Endothelial cell of umbilical vein (primary cell): ENCODE results near the gene ITPKB. TPM values are rescaled to one million over a fixed set of nuclear protein-coding genes. Genes with fewer than 3 reads are reported as not detected.

Experiments used
- BruUV-seq: library from RNA; stranded (reverse); fragments of 400-500 nt; replicated peaks from 2 replicates; lab custom pipeline; 2021; lab: Mats Ljungman, UMichigan
- CTCF ChIA-PET: fragments of 300-600, 350-600 bp; sonication (Branson Sonifier 250); formaldehyde crosslinking; loops from one replicate; lab custom pipeline; 2021; ENCODE audit warnings: antibody characterized with exemption, inconsistent platforms; lab: Charles Lee
- POLR2A ChIA-PET: fragments of 300-600, 350-600 bp; sonication (Branson Sonifier 250); formaldehyde crosslinking; loops from one replicate; lab custom pipeline; 2021; ENCODE audit warnings: antibody characterized with exemption, inconsistent platforms; lab: Charles Lee
- DNase-seq: peaks from one replicate; pipeline ENCODE4 v3.0.0-alpha.2; 2011; ENCODE audit warnings: low read depth, low spot score
- FAIRE-seq: peaks from 2 replicates; lab custom pipeline; 2011; peaks lifted over from hg19 to GRCh38; lab: Jason Lieb, UNC
- H2AFZ ChIP-seq: 2 replicates; pipeline ENCODE4 v1.6.0; 2012; ENCODE audit warnings: low read depth, low read length, control low read depth, inconsistent platforms
- H3K27ac ChIP-seq: 2 replicates; pipeline ENCODE4 v1.5.1; 2011; ENCODE audit warnings: low read depth, mild to moderate bottlenecking, control low read depth, low read length, moderate library complexity; ENCODE audit not compliant: insufficient read depth
- H3K27me3 ChIP-seq, 2 experiments: 2 replicates each; pipeline versions ENCODE4 v1.6.0 to v1.6.1; 2011; ENCODE audit warnings: low read length in 2 of 2, mixed read lengths in 1 of 2; ENCODE audit not compliant: control insufficient read depth in 2 of 2, insufficient read depth in 2 of 2
- H3K36me3 ChIP-seq, 2 experiments: 2 replicates in 1 of 2; 3 replicates in 1 of 2; pipeline ENCODE4 v1.5.1; 2011; ENCODE audit warnings: low read length in 2 of 2, mild to moderate bottlenecking in 1 of 2, moderate library complexity in 1 of 2; ENCODE audit not compliant: control insufficient read depth in 2 of 2, insufficient read depth in 2 of 2; ENCODE audit errors: extremely low read depth in 1 of 2
- H3K4me1 ChIP-seq: 3 replicates; pipeline ENCODE4 v1.5.1; 2011; ENCODE audit warnings: mild to moderate bottlenecking, low read length; ENCODE audit not compliant: control insufficient read depth, insufficient read depth; ENCODE audit errors: extremely low read depth
- H3K4me2 ChIP-seq: 2 replicates; pipeline ENCODE4 v1.6.1; 2011; ENCODE audit warnings: low read length, control low read depth, mixed read lengths; ENCODE audit not compliant: insufficient read depth
- H3K4me3 ChIP-seq, 3 experiments: fragments of 200-600 bp in 1 of 3; sonication (generic), shearing (Covaris generic) in 1 of 3; replicated peaks in 1 of 3; 2 replicates each; pipeline ENCODE4 v1.5.1; 2011 to 2016; ENCODE audit warnings: control low read depth in 3 of 3, low read length in 3 of 3, mild to moderate bottlenecking in 2 of 3, inconsistent platforms in 1 of 3, low read depth in 1 of 3, moderate library complexity in 1 of 3; ENCODE audit not compliant: insufficient read depth in 1 of 3
- H3K79me2 ChIP-seq: 2 replicates; pipeline ENCODE4 v1.6.0; 2012; ENCODE audit warnings: low read length, inconsistent platforms; ENCODE audit not compliant: control insufficient read depth, insufficient read depth
- H3K9ac ChIP-seq: replicated peaks from 2 replicates; pipeline ENCODE3; 2011; ENCODE audit warnings: low read length, control low read depth; ENCODE audit not compliant: insufficient read depth; ENCODE audit errors: extremely low read depth
- H3K9me1 ChIP-seq: replicated peaks from 3 replicates; pipeline ENCODE4 v1.6.0; 2011; ENCODE audit warnings: mild to moderate bottlenecking, low read length; ENCODE audit not compliant: control insufficient read depth, insufficient read depth; ENCODE audit errors: extremely low read depth
- H3K9me3 ChIP-seq: replicated peaks from 2 replicates; pipeline ENCODE4 v1.5.1; 2012; ENCODE audit warnings: low read length, inconsistent platforms; ENCODE audit not compliant: control insufficient read depth, insufficient read depth
- H4K20me1 ChIP-seq: replicated peaks from 2 replicates; pipeline ENCODE3; 2011; ENCODE audit warnings: mild to moderate bottlenecking, low read length; ENCODE audit not compliant: control insufficient read depth, insufficient read depth; ENCODE audit errors: extremely low read depth
- CTCF ChIP-seq, 2 donors: IDR thresholded peaks; 1 replicate in 1 of 2; 2 replicates in 1 of 2; pipeline ENCODE4 v1.5.1; 2011; ENCODE audit warnings: low read length in 2 of 2, mild to moderate bottlenecking in 2 of 2, moderate library complexity in 2 of 2, control low read depth in 1 of 2, inconsistent platforms in 1 of 2, low read depth in 1 of 2; ENCODE audit not compliant: insufficient read depth in 1 of 2; ENCODE audit errors: extremely low read depth in 1 of 2
- EZH2 ChIP-seq: IDR thresholded peaks from 2 replicates; pipeline ENCODE4 v1.6.1; 2012; ENCODE audit warnings: borderline replicate concordance, low read depth, mild to moderate bottlenecking, moderate library complexity, low read length, inconsistent platforms; ENCODE audit not compliant: severe bottlenecking
- GATA2 ChIP-seq: IDR thresholded peaks from 2 replicates; pipeline ENCODE4 v1.7.0; 2011; ENCODE audit warnings: low read depth, mild to moderate bottlenecking, moderate library complexity, mixed read lengths, low read length; ENCODE audit not compliant: insufficient read length, insufficient read depth
- MAX ChIP-seq: IDR thresholded peaks from 2 replicates; pipeline ENCODE4 v1.6.1; 2011; ENCODE audit not compliant: insufficient read depth, insufficient read length
- MYC ChIP-seq: IDR thresholded peaks from one replicate; pipeline ENCODE4 v1.6.1; 2011; ENCODE audit warnings: mild to moderate bottlenecking, low read depth, low read length
- POLR2A ChIP-seq: IDR thresholded peaks from 2 replicates; pipeline ENCODE4 v1.6.1; 2012; ENCODE audit warnings: low read depth, mild to moderate bottlenecking, control low read depth, low read length
- POLR2AphosphoS5 ChIP-seq: IDR thresholded peaks from 2 replicates; pipeline ENCODE4 v1.6.1; 2012; ENCODE audit warnings: low read depth, mild to moderate bottlenecking, control low read depth, low read length, moderate library complexity; ENCODE audit not compliant: insufficient read depth
- dilution Hi-C: fragments of 300-500 bp; cut with MboI; formaldehyde crosslinking; loops from one replicate; pipeline ENCODE4 v1.15.0; 2019; ENCODE audit warnings: low sequenced_read_pairs; ENCODE audit not compliant: extremely low pct_ligation_motif_present
- intact Hi-C: fragments of 100-400 bp; cut with micrococcal nuclease; formaldehyde crosslinking; loops from one replicate; pipeline ENCODE4 v1.10.0; 2022
- polyA plus RNA-seq, 4 experiments: library from polyadenylated mRNA; depleted of rRNA in 3 of 4; stranded (reverse) in 3 of 4; unstranded in 1 of 4; fragments of >200 nt; gene quantifications; 2 replicates each; pipeline versions ENCODE4 v1.2.1 to v1.2.3, GENCODE V29; 2011 to 2012; ENCODE audit warnings: missing spikeins in 1 of 4
- total RNA-seq: library from RNA; stranded (reverse); gene quantifications from 2 replicates; pipeline ENCODE4 v1.2.3, GENCODE V29; 2021

The ITPKB gene
- total and polyA plus RNA-seq, 2 donors (not counting 3 experiments of a cell fraction or from before 2014, with no cell fraction given): 7.7 to 34.8 TPM

- H3K9ac ChIP-seq: no peak overlapping the region
- H4K20me1 ChIP-seq: no peaks in the 10 kb centered on the region
- intact Hi-C loops (no loop called here), dilution Hi-C loops (no loop called here)
- no peak overlapping the region for H3K4me2 ChIP-seq
- H3K79me2 ChIP-seq: no peaks in the 10 kb centered on the region
- no peaks in the 10 kb centered on the region for H3K9me1 ChIP-seq
- no peak for TF ChIP-seq POLR2A
- no peak for TF ChIP-seq MYC
- no peak for TF ChIP-seq CTCF (IDR thresholded peaks at IDR 0.05; ENCODE audit: extremely low read depth in 1 of 2, insufficient read depth in 1 of 2, low read depth in 1 of 2, low read length in 2 of 2)
- no peak for TF ChIP-seq GATA2
- no peak for TF ChIP-seq MAX
- TF ChIP-seq EZH2: no peak
- no peak for TF ChIP-seq POLR2AphosphoS5
- no peaks in the 10 kb centered on the region for H3K27me3 ChIP-seq
- no peak for FAIRE-seq
- H3K4me3 ChIP-seq: no peak overlapping the region
- BruUV-seq: no TSS peak
- CTCF ChIA-PET: no interaction called here
- POLR2A ChIA-PET: no interaction called here
- no peak overlapping the region for H2AFZ ChIP-seq
- H3K9me3 ChIP-seq: no peaks in the 10 kb centered on the region
- H3K36me3 ChIP-seq: no peaks in the 10 kb centered on the region
- H3K4me1 ChIP-seq: peaks cover 32% of the 10 kb centered on the region
- DNase-seq: no peak
- H3K27ac ChIP-seq: peak overlapping the region; percentile 26
Observed at GRCh38 chr1:226656201-226656600, 82.9 kb downstream of the ITPKB start.
